GM12891 (cell line): Measurements from ENCODE around the gene PNLIPRP2.

ENCODE experiments used
- POLR2A ChIP-seq: IDR thresholded peaks from 2 replicates; pipeline ENCODE4 v1.6.1; 2011; ENCODE audit warnings: low read depth, low read length, control low read depth
- POLR2AphosphoS5 ChIP-seq: IDR thresholded peaks from 2 replicates; pipeline ENCODE4 v1.6.1; 2011; ENCODE audit warnings: low read depth, low read length, control low read depth

- TF ChIP-seq POLR2AphosphoS5 (no peak), POLR2A (no peak)
Measured at GRCh38 chr10:116688241-116688711, 67.5 kb downstream of the PNLIPRP2 start.
